GM18505 (cell line): ENCODE results near the gene NECAB2.

Source experiments
- ATAC-seq: cut with Tn5 transposase; IDR thresholded peaks from one replicate; pipeline ENCODE4 v1.9.1; 2021; ENCODE audit not compliant: unreplicated experiment
- POLR2A ChIP-seq: IDR thresholded peaks from 4 replicates; pipeline ENCODE4 v1.6.1; 2011; ENCODE audit warnings: borderline replicate concordance; ENCODE audit not compliant: insufficient read depth, insufficient read length; ENCODE audit errors: extremely low read depth

The NECAB2 gene

DNA sequence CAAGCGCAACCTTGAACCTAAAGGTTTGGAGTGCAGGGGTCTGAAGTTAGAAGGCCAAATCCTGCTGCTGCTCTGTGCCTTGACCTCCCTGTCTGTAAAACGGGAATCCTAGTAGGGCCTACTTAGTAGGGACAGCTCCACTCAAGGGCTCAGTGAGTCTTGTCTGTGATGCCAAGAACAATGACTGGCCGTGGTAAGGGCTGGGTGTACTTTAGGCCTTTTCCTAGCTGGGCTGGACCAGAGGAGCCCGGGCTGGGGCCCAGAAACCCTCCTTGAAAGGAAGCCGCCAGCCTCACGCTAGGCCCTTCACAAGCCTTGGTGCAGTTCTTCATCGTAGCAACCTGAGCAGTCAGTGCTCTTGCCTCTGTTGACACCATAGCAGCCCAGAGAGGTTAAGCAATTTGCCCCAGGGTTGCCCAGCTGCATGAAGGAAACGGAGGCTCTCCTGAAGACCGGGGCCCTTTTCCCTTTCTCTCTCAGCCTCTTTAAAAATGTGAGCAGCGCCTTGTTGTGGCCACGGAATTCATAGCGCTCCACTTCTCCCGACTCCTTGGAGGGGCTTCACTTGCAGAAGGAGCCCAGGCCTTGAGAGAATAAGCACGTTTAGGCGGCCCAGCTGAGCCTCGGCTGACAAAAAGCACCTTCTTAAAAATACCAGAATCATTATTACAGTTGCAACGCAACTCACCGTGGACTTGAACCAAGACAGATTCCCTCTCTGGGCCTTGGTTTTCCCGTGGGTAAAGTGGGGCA is 4.4 kb downstream of the NECAB2 start:
- ATAC-seq = no peak
- TF ChIP-seq POLR2A = no peak

- no peak for TF ChIP-seq POLR2A
- no peak for ATAC-seq
Measured at GRCh38 chr16:83973077-83973476, 5.0 kb downstream of the NECAB2 start.

DNA sequence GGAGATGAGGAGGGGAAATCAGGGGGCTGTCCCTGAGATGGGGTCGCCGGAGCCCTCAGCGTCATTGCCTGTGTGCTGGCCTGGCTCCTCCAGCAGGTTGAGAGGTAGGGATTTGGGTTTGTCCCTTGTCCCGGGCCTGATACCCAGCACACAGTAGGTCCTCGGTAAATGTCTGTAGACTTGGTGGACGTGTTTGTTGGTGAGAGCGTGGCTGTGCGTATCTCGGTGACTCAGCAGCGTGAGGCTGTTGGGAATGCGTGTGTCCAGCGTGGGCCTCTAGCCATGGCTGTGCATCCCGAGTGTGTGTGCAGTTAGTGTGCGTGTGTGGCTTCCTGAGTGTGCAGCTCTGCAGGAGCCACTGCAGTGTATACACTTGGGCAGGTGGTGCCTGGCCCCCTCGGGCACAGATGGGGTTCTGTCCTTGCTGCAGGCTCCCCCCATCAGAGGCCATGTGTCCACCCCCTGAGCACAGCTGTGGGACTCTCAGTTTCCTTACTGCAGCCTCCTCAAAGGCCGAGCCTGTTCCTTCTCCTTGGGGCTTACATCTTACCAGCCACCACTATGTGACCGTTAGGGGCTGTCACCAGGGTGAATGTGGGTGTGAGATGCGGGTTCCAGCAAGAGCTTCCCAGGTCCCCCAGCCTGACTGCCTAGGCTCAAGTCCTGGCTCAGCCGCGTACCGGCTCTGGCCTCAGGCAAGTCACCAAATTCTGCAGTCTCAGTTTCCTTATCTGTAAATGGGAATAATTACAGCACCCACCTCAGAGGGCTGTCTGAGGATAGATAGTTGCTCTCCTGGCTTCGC is 5.7 kb downstream of the NECAB2 start:
- TF ChIP-seq POLR2A = no peak
- ATAC-seq = no peak

- ATAC-seq = no peak
- TF ChIP-seq POLR2A = no peak
Measured at GRCh38 chr16:83974475-83974874, 6.4 kb downstream of the NECAB2 start.

DNA sequence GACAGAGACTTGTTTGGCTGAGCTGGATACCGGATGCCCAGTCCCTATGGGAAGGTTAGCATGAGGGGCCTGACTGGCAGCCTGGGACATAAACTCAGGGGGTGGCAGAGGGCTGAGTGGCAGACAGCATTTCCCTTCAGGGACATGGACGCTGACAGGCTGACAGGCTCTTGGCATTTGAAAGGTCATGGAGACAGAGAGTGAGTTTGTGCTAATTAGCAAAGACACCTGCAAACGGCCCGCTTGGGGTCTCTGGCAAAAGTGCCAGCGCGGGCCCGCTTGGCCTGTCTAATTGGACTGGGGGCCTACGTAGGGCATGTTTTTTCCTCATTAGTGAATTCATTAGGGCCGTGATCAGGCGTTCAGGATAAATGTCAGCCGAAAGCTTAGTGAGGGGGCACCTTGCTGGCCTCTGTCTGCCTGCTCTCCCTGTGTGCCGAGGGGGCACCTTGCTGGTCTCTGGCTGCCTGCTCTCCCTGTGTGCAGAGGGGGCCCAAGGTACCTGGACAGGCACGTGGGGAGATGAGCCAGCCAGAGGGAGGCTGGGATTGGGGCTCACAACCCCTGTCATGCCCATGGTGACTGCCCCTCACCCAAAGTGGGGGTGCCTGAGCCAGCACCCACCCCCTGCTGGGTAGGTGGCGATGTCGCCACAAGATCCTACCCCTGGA is 7.7 kb downstream of the NECAB2 start:
- TF ChIP-seq POLR2A = no peak
- ATAC-seq = no peak

DNA sequence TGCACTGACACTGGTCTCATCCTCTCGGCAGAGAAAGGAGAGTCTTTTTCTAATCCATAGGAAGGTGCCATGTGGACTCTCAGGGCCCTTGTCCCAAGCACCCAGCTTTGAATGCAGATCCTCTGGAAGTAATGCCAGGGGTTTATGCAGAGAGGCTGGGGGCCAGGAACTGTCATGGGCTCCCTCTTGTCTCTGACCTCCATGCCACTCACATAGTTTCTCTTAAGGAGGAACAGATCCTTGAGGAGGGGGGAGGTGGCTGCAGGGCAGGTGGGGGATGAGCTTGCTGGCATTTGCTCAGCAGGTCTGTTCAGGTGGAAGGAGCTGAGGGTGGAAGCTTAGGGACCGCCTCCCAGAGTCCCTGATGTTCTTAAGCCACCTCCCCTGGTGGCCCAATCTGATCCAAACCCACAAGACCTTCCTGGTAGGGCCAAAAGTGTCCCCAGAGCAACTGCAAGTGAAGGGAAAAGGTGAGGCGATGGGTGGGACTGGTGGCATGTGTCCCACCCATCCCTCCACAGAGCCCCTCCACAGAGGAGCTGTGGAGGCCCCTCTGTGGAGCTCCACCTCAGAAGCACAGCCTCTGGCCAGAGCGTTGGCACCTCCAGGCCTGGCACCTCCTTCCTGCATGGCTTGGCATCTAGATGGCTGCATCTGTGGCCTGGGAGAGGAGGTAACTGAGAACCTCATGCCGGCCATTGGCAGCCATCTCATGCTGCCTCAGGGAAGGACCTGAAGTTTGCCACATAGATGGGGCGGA is 9.2 kb downstream of the NECAB2 start:
- ATAC-seq = no peak
- no peak for TF ChIP-seq POLR2A

GRCh38 chr16:83978401-83978904 is 10.4 kb downstream of the NECAB2 start:
- no peak for ATAC-seq
- no peak for TF ChIP-seq POLR2A

DNA sequence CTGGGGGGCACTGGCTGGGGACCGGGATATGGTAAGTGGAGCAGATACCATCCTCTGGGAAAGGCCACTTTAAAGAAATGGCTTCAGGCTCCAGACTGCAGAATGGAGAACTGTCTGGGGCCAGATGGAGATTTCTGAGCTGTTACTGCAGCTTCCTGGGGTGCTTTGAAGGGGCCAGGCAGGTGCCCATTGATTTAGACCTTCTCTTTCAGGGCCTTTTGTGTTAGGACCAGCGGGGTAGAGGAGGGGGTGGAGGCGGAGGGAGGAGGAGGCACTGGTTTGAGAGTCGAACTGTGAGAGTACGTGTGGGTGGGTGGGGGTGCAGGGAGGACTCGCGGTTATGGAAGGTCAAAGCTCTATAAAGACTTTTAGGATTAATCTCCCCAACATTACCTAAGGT is 11.4 kb downstream of the NECAB2 start:
- ATAC-seq = no peak

DNA sequence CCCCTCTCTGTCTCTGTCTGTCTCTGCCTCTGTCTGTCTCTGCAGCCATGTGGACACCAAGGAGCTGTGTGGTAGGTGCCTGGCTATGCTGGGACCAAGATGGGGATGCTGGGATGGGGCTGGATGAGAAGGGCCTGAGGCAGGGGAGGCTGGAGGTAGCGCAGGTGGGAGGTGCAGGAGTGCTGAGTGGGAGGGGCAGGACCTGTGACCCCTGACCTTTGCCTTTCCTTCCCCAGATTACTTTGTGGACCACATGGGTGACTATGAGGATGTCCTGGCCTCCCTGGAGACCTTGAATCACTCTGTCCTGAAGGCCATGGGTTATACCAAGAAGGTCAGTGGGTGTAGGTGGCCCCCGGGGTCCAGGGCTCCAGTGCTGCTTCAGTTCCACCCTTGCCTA is 12.8 kb downstream of the NECAB2 start:
- no peak for ATAC-seq
- TF ChIP-seq POLR2A = no peak

More for the DNA sequence above, 11.4 kb downstream of the NECAB2 start:
- no peak for TF ChIP-seq POLR2A

- ATAC-seq = no peak
- TF ChIP-seq POLR2A = no peak
Measured at GRCh38 chr16:83981799-83982198, 13.8 kb downstream of the NECAB2 start.

- ATAC-seq = no peak
Measured at GRCh38 chr16:83983491-83983890, 15.4 kb downstream of the NECAB2 start.

GRCh38 chr16:83989300-83989699 is 21.3 kb downstream of the NECAB2 start:
- no peak for ATAC-seq
- no peak for TF ChIP-seq POLR2A

More at GRCh38 chr16:83983491-83983890, 15.4 kb downstream of the NECAB2 start:
- TF ChIP-seq POLR2A = no peak

- no peak for ATAC-seq
- no peak for TF ChIP-seq POLR2A
Measured at GRCh38 chr16:83990492-83990891, 22.4 kb downstream of the NECAB2 start.

DNA sequence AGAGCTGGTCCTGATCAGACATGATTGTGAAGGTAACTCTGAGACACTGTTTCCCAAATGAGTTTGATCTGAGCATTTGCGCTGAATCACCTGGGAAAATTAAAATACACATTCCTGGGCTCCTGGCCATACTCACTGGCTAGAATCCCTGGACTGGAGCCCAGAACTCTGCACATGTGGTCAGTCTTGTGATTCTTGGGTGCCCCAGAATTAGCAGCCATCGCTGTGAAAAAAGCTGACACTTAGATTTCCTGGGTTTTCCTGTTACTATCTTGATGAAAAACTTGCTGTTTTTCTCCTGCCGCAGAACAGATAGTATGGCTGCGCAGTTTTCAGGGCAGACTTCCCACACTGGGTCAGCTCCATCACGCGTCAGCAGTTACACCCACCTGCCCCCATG is 24.6 kb downstream of the NECAB2 start:
- ATAC-seq = no peak
- no peak for TF ChIP-seq POLR2A

DNA sequence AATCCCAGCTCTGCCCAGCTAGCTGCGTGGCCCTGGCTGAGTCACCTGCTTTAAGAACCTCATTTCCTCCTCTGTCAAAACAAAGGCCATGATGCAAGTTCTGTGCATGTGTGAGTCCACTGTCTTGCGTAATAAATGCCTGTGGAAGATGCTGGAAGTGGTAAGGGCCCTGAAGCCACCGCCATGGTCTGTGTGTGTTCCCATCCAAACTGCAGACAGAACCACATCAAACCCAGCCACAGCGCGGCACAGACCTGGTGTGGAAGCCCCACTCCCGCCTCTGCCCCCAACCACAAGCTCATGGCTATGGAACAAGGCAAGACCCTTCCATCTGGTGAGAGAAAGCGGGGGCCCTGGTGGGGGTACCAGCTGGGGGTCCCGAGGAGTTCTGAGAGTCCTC is 26.0 kb downstream of the NECAB2 start:
- TF ChIP-seq POLR2A = no peak
- no peak for ATAC-seq
